ENCODE measurements around the gene ECE2.
A peak's percentile ranks its signal among the peaks of the same experiment; 100 is the strongest.
"Not testable (repeated sequence)": the region's sequence is repeated elsewhere in the genome, so short reads cannot be mapped to it uniquely, and the experiment has no call there.

Gene ECE2

DNA sequence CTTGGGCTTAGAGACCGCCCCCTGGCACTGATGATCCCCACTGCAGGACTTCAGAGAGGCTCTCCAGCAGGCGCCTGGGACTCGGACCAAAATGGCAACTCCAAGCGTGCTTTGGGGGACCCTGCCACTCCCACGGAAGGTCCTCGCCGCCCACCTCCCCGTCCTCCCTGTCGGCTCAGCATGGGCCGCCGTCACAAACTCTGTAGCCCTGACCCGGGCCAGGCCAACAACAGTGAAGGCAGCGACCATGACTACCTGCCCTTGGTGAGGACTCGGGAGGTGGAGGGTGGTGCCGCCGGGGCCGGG lies 34.7 kb upstream of the ECE2 start:
- no peak for DNase-seq

DNA sequence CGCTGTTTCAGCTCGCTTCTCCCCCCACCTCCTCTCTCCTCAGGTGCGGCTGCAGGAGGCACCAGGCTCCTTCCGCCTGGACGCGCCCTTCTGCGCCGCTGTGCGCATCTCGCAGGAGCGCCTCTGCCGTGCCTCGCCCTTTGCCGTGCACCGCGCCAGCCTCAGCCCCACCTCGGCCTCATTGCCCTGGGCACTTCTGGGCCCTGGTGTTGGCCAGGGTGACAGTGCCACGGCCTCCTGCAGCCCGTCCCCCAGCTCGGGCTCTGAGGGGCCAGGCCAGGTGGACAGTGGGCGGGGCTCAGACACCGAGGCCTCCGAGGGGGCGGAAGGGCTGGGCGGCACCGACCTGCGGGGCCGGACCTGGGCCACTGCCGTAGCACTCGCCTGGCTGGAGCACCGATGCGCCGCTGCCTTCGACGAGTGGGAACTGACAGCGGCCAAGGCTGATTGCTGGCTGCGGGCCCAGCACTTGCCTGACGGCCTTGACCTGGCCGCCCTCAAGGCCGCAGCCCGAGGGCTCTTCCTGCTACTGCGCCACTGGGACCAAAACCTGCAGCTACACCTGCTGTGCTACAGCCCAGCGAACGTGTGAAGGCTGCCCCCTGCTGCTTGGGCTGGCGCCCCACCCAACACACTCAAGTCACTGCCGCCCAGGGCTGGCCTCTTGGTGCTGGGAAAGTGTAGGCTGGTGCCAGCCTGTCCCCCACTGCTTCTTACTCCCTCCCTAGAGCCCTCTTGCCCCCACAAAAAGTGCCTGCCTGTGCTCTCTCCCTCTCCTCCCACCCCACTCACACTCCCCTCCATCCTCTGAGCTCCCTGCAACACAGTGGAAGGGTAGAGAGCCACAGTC lies 34.1 kb upstream of the ECE2 start:
- no peak for DNase-seq

DNA sequence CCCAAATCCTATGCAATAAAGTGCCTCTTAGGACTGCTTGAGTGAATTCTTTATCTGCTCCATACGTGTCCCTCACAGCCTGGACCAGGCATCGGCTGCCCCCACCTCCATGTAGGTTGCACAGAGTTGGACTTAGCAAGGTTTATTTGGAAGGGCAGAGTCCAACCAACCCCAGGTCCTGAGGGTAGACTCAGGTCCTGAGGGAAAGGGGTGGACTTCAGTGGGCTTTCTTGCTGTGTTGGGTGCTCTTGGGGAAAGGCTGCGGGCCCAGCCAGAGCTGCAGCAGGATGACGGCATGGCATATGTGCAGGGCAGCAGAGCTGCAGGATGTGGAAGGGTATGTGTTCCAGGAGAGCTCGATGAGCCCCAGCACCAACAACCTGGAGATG lies 33.5 kb upstream of the ECE2 start:
- no peak for DNase-seq

DNA sequence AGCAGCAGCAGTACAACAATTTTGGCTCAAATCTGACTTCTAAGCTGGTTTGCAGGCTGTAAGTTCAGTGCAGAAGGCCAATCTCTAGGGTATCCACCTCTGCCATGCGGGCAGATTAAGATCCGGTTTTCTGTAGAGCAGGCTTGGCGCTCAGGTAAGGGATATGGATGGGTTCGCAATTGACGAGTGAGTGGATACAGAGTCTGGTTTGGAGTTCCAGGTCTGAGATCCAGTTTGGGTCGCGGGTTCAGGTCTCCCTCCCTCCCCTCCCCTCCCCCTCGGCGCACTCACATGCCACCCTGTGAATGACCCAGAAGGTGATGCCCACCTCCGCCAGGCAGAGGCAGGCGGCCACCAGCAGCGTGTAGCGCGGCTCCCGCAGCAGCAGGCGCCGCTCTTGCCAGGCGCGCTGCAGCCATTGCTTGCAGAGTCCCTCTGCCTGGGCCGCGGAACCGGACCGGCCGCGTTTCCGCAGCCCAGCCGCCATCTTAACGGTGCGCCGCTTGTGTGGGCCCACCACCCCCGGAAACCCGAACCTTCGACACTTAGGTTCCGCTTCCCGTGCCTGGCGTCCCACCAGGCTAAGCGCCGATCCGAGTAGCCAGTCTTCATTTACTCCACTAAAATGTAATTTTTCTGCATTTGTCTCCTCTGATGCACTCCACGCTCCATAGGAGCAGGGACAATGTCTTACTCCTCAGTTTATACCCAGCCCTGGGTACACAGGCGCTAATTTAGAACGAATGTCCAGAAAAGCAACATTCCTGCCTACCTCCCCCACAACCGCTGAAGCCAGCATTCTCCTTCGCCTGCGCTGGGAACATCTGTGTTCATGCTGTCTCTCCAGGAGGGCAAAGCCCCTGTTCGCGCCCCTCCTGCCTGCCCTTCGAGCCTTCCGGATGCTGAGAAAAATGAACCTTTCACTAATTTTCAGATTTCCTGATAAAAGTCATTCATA lies 27.1 kb upstream of the ECE2 start, which contains the start of gene ALG3:
TSS of gene ALG3 (minus strand) at position 509 of the 958 bp plus-strand sequence. CDS start at position 487, 22 bp downstream.
- peak; percentile 86 to 88 for DNase-seq

DNA sequence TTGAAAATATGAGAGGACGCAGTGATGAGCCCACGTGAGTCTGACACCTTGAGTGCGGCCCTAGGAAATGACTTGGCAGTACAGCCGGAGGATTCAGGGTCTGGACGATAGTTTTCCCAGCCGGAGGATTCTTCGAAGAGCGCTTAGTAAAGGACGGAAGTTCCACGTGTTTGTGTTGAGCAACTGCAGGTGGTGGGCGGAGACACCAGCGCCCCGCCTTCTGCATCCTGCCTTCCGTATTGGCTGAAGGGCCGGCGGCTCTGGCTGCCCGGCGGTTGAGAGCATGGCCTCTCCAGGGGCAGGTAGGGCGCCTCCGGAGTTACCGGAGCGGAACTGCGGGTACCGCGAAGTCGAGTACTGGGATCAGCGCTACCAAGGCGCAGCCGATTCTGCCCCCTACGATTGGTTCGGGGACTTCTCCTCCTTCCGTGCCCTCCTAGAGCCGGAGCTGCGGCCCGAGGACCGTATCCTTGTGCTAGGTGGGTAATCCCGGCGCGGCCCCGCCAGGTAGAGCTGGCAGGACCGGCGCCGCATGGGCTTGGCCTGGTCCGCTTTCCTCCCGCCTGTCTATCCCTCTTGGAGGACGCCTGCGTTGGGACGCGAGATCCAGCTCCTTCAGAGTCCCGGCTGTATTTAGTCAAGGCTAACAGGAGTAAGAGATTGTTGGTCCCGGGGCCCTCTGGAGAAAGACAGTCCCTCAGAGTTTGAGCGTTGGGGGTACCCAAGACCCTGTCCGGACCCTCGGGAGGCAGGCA lies 26.2 kb upstream of the ECE2 start, which contains the start of gene EEF1AKMT4:
TSS of gene EEF1AKMT4 (plus strand) at position 261 of the 755 bp plus-strand sequence. CDS start at position 284, 23 bp downstream.
- peak; percentile 88 to 89 for DNase-seq

DNA sequence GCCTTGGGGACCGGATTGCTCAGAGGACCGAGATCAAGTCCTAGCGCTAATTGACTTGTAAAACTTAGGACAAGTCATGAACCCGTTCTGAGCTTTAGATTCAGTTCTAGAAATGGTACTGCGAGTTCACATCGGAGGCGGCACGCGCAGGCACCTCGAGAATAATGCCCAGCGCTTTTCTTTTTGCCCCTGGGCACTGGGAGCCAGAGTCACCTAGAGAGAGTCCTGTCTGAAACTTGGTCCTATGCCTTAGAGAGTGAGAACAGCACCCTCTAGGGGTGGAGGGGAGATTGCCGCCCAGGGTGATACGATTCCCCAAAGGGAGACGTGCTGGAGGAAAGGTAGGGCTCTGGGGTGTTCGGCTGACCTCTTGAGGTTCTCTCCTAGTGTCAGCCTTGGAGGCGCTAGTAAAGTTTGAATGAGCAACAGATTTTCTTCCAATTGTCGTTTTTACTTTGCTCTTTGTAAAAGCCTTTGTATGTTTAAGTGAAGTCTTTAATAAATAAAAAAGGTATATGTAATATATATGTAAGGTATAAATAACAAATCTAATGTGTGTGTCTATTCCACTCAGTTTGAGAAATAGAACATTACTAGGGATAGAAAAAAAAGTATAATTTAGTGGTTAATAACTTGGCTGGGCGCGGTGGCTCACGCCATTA lies 25.5 kb upstream of the ECE2 start:
- peak; percentile 87 to 95 for DNase-seq

DNA sequence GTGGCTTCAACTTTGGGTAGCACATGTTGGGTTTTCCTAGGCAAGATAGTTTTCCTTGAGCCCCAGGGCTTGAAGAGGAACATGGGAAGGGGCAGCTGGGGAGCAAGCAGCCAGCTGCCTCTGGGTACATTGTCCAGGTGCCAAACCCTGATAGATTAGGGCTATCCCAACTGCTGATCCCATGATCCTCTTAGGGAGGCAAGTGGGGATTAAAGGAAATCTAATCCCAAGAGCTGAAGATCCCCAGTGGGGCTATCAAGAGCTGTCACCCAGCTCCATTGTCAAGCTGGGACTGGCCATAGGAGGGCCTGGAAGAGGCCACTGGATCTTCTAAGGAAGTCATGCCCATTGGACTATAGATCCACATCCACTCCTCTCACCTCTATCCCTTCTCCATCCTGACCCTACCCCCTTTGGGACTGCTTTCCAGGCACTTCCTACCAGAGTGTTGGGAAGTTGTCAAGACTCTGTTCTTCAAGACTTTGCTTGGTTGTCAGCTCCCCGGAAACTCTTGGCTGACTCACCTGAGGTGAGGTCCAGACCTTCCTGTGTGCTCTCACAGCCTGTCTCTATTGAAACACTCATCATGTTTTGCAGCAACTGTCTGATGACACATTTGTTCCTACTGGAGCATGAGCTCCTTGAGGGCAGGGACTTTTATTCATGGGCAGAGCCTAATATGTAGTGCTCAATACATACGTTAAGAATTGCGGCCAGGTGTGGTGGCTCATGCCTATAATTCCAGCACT lies 20.4 kb upstream of the ECE2 start:
- DNase-seq, result no peak

DNA sequence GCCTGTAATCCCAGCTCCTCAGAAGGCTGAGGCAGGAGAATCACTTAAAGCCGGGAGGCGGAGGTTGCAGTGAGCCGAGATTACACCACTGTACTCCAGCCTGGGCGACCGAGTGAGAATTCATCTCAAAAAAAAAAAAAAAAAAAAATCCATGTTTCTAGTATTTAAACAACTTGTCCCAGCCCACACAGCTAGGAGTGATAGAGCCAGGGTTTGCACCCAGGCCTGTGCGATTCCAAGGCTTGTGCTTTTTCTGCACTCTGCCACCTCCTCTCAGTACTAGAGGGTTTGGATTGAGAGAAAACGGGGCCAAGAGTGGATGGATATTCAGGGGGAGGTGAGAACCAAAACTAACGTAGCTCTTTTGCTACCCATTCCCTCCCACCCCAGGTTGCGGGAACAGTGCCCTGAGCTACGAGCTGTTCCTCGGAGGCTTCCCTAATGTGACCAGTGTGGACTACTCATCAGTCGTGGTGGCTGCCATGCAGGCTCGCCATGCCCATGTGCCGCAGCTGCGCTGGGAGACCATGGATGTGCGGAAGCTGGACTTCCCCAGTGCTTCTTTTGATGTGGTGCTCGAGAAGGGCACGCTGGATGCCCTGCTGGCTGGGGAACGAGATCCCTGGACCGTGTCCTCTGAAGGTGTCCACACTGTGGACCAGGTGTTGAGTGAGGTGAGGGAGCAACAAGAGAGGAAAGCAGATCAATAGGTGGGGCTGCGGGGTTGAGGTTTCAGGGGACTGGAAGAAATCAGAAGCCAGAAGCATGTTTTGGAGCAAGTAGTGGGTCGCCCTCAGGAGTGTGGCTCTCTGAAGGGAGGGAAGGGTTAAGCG lies 18.5 kb upstream of the ECE2 start:
- DNase-seq, result no peak

DNA sequence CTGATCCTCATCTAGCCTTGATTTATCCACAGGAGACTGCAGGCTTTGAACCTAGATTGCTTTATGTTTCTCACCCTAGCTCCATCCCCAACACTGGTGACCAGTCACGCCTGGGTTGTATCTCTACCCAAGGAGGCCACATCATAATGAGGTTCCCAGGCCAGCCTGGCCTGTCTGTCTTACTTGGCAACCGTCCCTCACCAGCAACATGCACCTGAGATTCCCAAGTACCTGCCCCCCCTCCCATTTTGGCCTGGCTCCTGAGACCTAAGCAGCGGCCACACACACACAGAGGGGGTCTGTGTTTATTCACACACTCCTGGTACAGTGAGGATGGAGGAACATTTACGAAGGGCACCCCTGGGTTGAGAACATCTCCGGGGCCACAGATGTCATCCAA lies 16.9 kb upstream of the ECE2 start:
- DNase-seq, result no peak

DNA sequence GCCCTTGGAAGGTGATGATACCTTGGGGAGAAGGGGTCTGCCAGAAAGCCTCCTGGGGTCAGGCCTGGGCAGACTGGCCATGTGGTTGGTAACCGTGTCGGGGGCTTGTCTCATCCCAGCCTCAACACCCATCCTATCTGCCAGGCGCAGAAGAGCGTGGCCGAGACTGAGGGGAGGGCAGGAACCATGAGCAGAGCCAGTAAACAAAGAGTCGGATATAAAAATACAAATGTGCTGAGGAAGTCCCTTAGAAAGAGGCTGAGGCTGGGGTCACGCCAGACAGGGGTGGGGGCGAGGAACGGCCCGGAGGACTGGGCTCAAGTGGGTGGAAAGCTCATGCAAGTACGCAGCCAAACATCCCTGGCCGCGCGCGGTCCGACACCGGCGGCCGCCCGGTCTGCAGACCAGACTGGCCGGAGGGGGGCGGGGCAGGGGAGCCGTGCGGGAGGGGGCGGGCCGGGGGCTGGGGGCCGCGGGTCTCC lies 16.4 kb upstream of the ECE2 start:
- DNase-seq, result no peak

DNA sequence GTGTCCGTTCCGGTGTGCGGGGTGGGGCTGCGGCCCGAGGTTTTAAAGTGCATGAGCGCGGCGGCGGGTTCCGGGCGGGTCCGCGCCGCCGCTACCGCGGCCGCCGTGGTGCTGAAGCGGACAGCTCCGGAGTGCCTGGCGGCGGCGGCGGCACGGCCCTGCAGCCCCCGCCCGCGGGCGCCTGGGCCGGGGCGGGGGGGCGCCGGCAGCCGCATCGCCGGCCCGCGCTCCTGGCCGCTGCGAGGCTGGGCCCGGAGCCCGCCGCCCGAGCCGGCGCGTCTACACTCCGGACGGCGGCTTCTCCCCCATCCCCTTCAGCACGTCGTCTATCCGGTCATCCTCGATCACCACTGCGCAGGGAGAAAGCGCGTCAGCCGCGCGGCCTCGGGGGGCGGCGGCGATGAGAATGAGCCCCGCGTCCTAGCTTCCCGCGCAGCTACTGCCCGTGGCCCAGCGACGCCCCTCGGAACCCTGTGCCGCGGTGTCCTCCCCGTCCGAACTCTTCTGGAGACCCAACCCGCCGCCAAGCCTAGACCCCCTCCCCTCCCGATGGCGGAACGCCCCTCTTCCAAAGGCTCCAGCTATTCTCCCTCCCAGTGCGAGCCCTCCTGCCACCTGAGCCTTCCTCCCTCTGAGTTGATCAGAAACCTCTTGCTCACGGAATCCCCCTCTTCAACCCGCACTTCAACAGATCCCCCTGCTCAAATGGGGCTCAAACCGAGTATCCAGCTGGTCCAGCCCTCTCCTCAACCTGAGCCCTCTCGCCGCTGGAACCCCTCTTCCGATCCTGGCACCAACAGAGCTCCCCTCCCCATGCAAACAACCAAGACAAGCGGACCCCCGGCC lies 15.7 kb upstream of the ECE2 start:
- DNase-seq, result peak in 1 of 2 donors; percentile 30

DNA sequence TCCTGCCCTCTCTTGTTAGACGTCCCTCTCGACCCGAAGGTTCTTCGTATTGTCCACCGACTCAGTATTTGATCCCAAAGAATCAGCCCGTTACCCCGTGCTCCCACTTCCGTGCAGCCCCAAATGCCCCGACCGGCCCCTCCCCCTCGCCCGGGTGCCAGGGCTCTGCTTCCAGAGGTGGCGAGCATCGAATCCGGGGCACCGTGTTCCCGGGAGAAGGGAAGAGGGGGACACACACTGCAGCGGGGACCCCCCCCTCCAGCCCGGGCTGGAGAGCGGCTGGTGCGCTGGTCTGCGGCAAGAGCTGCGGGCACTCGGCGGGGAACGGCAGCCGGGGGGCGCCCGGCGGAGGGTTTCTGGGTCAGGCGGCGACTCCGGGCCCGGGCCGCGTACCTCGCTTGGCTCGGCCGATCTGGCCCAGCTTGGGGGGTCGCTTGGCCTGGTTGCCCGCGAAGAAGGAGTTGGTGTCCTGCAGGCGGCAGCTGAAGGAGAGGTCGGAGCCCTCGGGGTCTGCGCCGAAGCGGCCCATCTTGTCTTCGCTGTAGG lies 15.0 kb upstream of the ECE2 start:
- no peak for DNase-seq

DNA sequence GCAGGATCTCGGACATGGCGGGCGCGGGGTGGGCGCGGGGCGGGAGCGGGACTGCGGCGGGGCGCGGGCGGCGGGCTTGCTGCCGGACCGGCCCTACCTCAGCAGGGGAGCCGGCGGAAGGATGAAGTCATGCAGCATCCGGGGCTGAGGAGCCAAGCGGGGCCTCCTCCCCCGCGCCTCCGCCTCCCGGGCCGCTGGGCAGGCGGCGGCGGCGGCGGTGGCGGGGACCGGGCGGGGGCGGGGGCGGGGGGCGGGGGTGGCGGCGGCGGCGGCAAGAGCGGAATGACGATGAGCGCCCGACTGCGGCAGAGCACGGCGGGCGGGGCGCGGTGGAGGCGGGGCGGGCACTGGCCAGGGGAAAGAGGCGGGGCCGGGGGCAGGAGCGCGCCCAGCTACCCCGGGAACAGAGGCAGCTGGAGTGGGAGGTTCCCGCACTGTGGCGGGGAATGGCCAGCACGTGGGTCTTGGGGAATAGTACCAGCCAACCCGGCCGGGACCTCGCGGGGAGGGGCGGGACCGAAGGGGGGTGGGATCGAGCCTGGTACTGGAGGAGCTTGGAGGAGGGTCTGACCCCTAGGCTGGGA lies 14.5 kb upstream of the ECE2 start, which contains the start of gene CAMK2N2:
TSS of gene CAMK2N2 (minus strand) at position 284 of the 584 bp plus-strand sequence. CDS start at position 16, 268 bp downstream.
- peak; percentile 40 to 49 for DNase-seq

DNA sequence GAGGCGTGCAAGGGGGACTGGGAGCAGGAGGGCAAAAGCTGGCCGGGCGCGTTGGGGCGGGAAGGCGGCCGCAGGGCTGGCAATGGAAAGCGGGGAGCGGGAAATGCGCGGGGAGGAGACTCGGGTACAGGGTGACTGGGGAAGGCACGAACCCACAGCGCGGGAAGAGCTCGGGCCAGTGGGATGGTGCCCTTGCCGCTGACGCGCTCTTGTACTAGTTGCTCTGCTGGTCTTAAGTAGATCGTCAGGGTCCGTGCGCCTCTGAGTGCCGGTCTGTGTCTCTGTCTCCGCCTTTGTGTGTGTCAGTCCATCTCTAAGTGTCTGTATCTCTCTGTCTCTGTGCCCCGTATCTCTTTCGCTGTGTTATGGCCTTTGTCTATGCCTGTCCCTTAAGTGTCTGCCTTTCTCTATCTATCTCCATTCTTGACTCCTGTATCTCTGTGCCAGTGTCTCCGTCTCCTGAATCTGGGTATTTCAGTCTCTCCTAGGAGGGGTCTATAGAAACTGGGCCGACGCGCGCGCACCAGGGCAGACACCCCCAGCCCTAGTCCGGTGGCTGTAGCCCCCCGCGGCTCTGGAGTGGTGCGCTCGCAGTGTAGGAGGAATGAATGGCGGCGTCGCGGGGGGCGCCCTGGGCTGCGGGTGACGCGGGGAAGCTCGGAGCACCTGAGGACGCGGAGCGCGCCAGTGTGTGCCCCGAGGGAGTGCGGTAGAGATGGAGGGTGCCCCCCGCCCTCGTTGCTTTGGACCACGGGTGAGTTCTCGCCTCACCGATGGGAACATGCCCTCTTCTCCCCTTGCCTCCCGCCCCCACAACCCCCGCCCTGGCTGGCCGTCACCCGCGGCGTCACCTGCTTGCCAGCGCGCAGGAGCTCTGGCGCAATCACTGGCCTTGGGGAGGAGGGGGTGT lies 13.7 kb upstream of the ECE2 start:
- DNase-seq, result peak in 1 of 2 donors; percentile 16

DNA sequence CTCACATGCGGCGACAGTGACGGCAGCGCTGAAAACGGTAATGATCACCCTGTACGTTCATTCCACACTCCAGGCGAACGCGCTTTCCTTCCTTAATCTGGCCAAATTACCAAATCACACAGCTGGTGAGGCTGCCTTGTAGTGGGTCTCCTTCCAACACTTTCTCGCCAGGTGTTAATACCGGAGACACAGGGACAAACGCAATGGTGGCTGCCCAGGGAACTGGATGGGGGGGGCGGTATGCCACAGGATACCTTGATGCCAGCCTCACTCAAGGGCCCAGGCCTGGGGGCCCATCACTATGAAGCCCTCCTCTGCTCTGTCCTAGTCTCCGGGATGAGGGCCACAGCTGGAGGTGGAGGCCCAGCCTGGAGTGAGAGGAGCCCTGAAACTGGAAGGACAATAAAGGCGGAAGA lies 13.1 kb upstream of the ECE2 start:
- no peak for DNase-seq

DNA sequence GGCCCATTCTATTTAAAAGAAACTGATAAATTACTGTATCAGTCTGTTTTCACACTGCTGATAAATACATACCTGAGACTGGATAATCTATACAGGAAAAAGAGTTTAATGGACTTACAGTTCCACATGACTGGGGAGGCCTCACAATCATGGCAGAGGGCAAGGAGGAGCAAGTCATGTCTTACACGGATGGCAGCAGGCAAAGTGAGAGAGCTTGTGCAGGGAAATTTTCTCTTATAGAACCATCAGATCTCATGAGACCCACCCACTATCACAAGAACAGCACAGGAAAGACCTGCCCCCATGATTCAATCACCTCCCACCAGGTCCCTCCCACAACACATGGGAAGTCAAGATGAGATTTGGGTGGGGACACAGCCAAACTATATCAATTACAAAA lies 8.6 kb upstream of the ECE2 start:
- not testable (repeated sequence) for DNase-seq

DNA sequence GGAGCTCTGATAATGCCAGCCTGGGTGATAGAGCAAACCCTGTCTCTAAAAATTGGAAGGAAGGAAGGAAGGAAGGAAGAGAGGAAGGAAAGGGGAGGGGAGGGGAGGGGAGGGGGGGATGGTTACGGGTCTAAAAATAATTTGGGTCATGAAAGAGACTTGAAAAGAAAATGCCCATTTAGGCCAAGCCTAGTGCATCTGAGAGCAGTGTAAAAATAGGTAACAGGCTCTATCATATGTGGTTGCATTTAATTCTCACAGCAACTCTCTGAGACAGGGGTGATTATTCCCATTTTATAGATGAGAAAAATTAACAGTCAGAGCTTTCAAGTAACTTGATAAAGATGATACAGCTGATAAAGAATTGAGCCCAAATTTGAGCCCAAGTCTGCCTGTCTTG lies 3.6 kb upstream of the ECE2 start:
- no peak for DNase-seq

DNA sequence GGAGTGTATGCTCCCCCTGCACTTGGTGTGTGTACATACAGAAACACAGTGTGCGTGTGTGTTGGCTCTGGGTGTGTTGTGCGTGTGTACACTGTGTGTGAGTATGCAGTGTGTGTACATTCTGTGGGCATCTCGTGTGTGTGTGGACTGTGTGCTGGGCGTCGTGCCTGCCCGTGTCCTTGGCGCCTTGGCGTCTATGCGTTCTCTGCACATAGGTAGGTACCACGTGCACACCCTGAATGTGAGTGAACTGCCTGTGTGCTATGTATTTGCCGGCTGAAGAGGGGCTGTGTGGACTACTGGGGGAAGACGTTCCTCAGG lies 481 bp upstream of the ECE2 start:
- no peak for DNase-seq
